Fibroblast of lung (primary cell): ENCODE results near the gene TBC1D5. TPM values are rescaled to one million over a fixed set of nuclear protein-coding genes. Genes with fewer than 3 reads are reported as not detected.

ENCODE experiments used
- DNase-seq, 2 donors: peaks; one replicate each; pipeline versions ENCODE4 v3.0.0 to v3.0.0-alpha.2; 2010; ENCODE audit warnings: low read depth in 2 of 2
- H2AFZ ChIP-seq: 2 replicates; pipeline ENCODE4 v1.5.1; 2012; ENCODE audit warnings: low read length, control low read depth, inconsistent platforms
- H3K27ac ChIP-seq: 2 replicates; pipeline ENCODE4 v1.5.1; 2011; ENCODE audit warnings: low read length, control low read depth; ENCODE audit not compliant: insufficient read depth
- H3K27me3 ChIP-seq: 2 replicates; pipeline ENCODE4 v1.5.1; 2011; ENCODE audit warnings: mild to moderate bottlenecking, low read length; ENCODE audit not compliant: control insufficient read depth, insufficient read depth
- H3K36me3 ChIP-seq: 2 replicates; pipeline ENCODE4 v1.5.1; 2011; ENCODE audit warnings: low read length; ENCODE audit not compliant: control insufficient read depth, insufficient read depth
- H3K4me1 ChIP-seq: 2 replicates; pipeline ENCODE4 v1.5.1; 2011; ENCODE audit warnings: low read length; ENCODE audit not compliant: control insufficient read depth, insufficient read depth; ENCODE audit errors: extremely low read depth
- H3K4me2 ChIP-seq: 2 replicates; pipeline ENCODE4 v1.5.1; 2011; ENCODE audit warnings: low read length, control low read depth; ENCODE audit not compliant: insufficient read depth; ENCODE audit errors: extremely low read depth
- H3K4me3 ChIP-seq, 4 experiments: fragments of 200-600 bp in 1 of 4; sonication (generic) in 1 of 4; replicated peaks in 1 of 4; 2 replicates each; pipeline ENCODE4 v1.5.1; 2011 to 2016; ENCODE audit warnings: low read length in 4 of 4, low read depth in 3 of 4, mild to moderate bottlenecking in 3 of 4, control low read depth in 2 of 4, inconsistent platforms in 1 of 4, mixed read lengths in 1 of 4; ENCODE audit not compliant: insufficient read depth in 1 of 4; ENCODE audit errors: control extremely low read depth in 1 of 4
- H3K79me2 ChIP-seq: 2 replicates; pipeline ENCODE4 v1.5.1; 2012; ENCODE audit warnings: mild to moderate bottlenecking, low read length, inconsistent platforms; ENCODE audit not compliant: control insufficient read depth, insufficient read depth
- H3K9ac ChIP-seq: 2 replicates; pipeline ENCODE4 v1.5.1; 2011; ENCODE audit warnings: mild to moderate bottlenecking, low read length, control low read depth; ENCODE audit not compliant: insufficient read depth
- H3K9me3 ChIP-seq: 2 replicates; pipeline ENCODE4 v1.5.1; 2012; ENCODE audit warnings: low read depth, low read length; ENCODE audit not compliant: control insufficient read depth, insufficient read depth
- H4K20me1 ChIP-seq: 2 replicates; pipeline ENCODE4 v1.5.1; 2011; ENCODE audit warnings: low read length; ENCODE audit not compliant: control insufficient read depth, insufficient read depth; ENCODE audit errors: extremely low read depth
- CTCF ChIP-seq, 2 donors: IDR thresholded peaks in 1 of 2; conservative IDR thresholded peaks in 1 of 2; 1 replicate in 1 of 2; 2 replicates in 1 of 2; pipeline ENCODE4 v1.5.1; 2011 to 2012; ENCODE audit warnings: low read length in 2 of 2, control low read depth in 1 of 2, inconsistent platforms in 1 of 2, low read depth in 1 of 2, mild to moderate bottlenecking in 1 of 2
- EZH2 ChIP-seq: IDR thresholded peaks from 2 replicates; pipeline ENCODE4 v1.5.1; 2012; ENCODE audit warnings: low read length, control low read depth, mild to moderate bottlenecking; ENCODE audit errors: missing control alignments
- polyA plus RNA-seq, 2 donors: library from polyadenylated mRNA; depleted of rRNA in 1 of 2; stranded (reverse) in 1 of 2; unstranded in 1 of 2; fragments of >200 nt; gene quantifications; 2 replicates each; pipeline ENCODE4 v1.2.1, GENCODE V29; 2011 to 2012; ENCODE audit warnings: missing spikeins in 1 of 2
- total RNA-seq: library from RNA; depleted of rRNA; stranded (reverse); fragments of >200 nt; gene quantifications from 2 replicates; pipeline ENCODE4 v1.2.1, GENCODE V29; 2014

The TBC1D5 gene
- total and polyA plus RNA-seq, 2 donors (not counting 1 experiment from before 2014, with no cell fraction given), result 43.6 to 129 TPM

GRCh38 chr3:17213102-17213501 is 529.3 kb downstream of the TBC1D5 start:
- Histone ChIP-seq H3K4me2 (no peak overlapping the region), H2AFZ (no peak overlapping the region), H3K36me3 (no peaks in the 10 kb centered on the region), H3K9ac (no peak overlapping the region), H4K20me1 (no peaks in the 10 kb centered on the region), H3K4me3 (no peak overlapping the region), H3K4me1 (no peaks in the 10 kb centered on the region), H3K9me3 (no peaks in the 10 kb centered on the region), H3K27me3 (no peaks in the 10 kb centered on the region), H3K27ac (no peak overlapping the region), H3K79me2 (no peaks in the 10 kb centered on the region)
- TF ChIP-seq CTCF (conservative IDR thresholded peaks at IDR 0.05 in 1 of 2, IDR thresholded peaks at IDR 0.05 in 1 of 2; ENCODE audit: low read depth in 1 of 2, low read length in 2 of 2) (no peak), EZH2 (no peak)
- peak; percentile 16 to 52 for DNase-seq

GRCh38 chr3:17207979-17208378 is 534.5 kb downstream of the TBC1D5 start:
- Histone ChIP-seq H3K27me3 (no peaks in the 10 kb centered on the region), H3K4me2 (no peak overlapping the region), H2AFZ (no peak overlapping the region), H3K9me3 (no peaks in the 10 kb centered on the region), H4K20me1 (no peaks in the 10 kb centered on the region), H3K36me3 (no peaks in the 10 kb centered on the region), H3K4me1 (no peaks in the 10 kb centered on the region), H3K79me2 (no peaks in the 10 kb centered on the region), H3K27ac (no peak overlapping the region), H3K9ac (no peak overlapping the region), H3K4me3 (no peak overlapping the region)
- TF ChIP-seq CTCF (conservative IDR thresholded peaks at IDR 0.05 in 1 of 2, IDR thresholded peaks at IDR 0.05 in 1 of 2; ENCODE audit: low read depth in 1 of 2, low read length in 2 of 2), result no peak
- no peak for TF ChIP-seq EZH2
- DNase-seq, result no peak

- TF ChIP-seq CTCF (conservative IDR thresholded peaks at IDR 0.05 in 1 of 2, IDR thresholded peaks at IDR 0.05 in 1 of 2; ENCODE audit: low read depth in 1 of 2, low read length in 2 of 2) (no peak), EZH2 (no peak)
- Histone ChIP-seq H3K27me3 (no peaks in the 10 kb centered on the region), H3K36me3 (no peaks in the 10 kb centered on the region), H3K79me2 (no peaks in the 10 kb centered on the region), H4K20me1 (no peaks in the 10 kb centered on the region), H2AFZ (no peak overlapping the region), H3K4me3 (no peak overlapping the region), H3K9ac (no peak overlapping the region), H3K9me3 (no peaks in the 10 kb centered on the region), H3K4me2 (no peak overlapping the region), H3K27ac (no peak overlapping the region), H3K4me1 (no peaks in the 10 kb centered on the region)
- peak; percentile 4 for DNase-seq
These were observed 535.4 kb downstream of the TBC1D5 start for GRCh38 chr3:17207019-17207418.
